ENCODE results near the gene SLFN12L.

DNA sequence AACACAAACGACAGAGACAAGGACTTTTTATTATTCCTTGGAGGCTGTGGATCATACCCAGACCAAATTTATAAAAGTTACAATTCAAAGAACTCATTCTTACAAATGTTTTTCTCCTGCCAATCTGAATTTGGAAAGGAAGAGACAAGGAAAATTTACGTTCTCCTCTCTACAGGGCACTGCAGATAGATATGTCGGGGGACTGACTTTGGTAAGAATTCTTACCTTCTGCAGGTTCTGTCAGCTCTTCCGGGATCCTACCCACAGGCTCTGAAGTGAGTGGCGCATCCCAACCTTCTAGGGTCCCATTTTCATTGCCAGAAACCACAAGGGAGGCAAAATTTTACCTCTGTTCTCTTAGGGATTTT is 2.2 kb upstream of the SLFN12L start:
- TF ChIP-seq EZH2 (IDR thresholded peaks at IDR 0.05; ENCODE audit: borderline replicate concordance, low read depth, low read length, poor library complexity, severe bottlenecking): no peak
- TF ChIP-seq, protein P1, sequence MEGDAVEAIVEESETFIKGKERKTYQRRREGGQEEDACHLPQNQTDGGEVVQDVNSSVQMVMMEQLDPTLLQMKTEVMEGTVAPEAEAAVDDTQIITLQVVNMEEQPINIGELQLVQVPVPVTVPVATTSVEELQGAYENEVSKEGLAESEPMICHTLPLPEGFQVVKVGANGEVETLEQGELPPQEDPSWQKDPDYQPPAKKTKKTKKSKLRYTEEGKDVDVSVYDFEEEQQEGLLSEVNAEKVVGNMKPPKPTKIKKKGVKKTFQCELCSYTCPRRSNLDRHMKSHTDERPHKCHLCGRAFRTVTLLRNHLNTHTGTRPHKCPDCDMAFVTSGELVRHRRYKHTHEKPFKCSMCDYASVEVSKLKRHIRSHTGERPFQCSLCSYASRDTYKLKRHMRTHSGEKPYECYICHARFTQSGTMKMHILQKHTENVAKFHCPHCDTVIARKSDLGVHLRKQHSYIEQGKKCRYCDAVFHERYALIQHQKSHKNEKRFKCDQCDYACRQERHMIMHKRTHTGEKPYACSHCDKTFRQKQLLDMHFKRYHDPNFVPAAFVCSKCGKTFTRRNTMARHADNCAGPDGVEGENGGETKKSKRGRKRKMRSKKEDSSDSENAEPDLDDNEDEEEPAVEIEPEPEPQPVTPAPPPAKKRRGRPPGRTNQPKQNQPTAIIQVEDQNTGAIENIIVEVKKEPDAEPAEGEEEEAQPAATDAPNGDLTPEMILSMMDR (conservative IDR thresholded peaks at IDR 0.05; ENCODE audit: low read depth, low read length): no peak
